BE2C (cell line): ENCODE data around the gene MED15.
"Not testable (repeated sequence)": the region's sequence is repeated elsewhere in the genome, so short reads cannot be mapped to it uniquely, and the experiment has no call there.

Experiments
- DNase-seq: peaks from one replicate; pipeline ENCODE4 v3.0.0-alpha.2; 2020
- H3K27me3 ChIP-seq: fragments of 250-450 bp; sonication (Bioruptor Pico); 2 replicates; pipeline ENCODE4 v1.5.1; 2020; ENCODE audit warnings: mild to moderate bottlenecking
- H3K36me3 ChIP-seq: fragments of 250-450 bp; sonication (Bioruptor Pico); 2 replicates; pipeline ENCODE4 v1.5.1; 2020; ENCODE audit warnings: mild to moderate bottlenecking
- H3K4me1 ChIP-seq: fragments of 250-450 bp; sonication (Bioruptor Pico); 2 replicates; pipeline ENCODE4 v1.5.1; 2020
- H3K4me3 ChIP-seq: 2 replicates; pipeline ENCODE4 v1.5.1; 2011; ENCODE audit warnings: low read depth, low read length
- H3K9me3 ChIP-seq: fragments of 250-450 bp; sonication (Bioruptor Pico); 2 replicates; pipeline ENCODE4 v1.5.1; 2020
- CTCF ChIP-seq: IDR thresholded peaks from 2 replicates; pipeline ENCODE4 v1.5.1; 2012; ENCODE audit warnings: mild to moderate bottlenecking, low read depth, low read length

The MED15 gene

DNA sequence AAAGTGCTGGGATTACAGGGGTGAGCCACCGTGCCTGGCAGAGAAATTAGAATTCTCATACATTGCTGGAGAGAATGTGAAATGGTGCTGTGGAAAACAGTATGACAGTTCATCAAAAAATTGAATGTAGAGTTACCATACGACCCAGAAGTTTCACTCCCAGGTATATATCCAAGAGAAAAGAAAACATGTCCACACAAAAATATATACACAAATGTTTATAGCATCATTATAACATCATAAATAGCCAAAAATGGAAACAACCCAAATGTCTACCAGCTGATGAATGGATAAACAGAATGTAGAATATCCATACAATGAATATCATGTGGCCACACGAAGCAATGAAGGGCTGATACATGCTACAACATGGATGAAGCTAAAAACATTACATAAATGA lies 34.6 kb downstream of the MED15 start:
- no peak for TF ChIP-seq CTCF
- no peak for DNase-seq
- no peaks in the 10 kb centered on the region for H3K9me3 ChIP-seq
- H3K27me3 ChIP-seq, result no peaks in the 10 kb centered on the region
- no peak overlapping the region for H3K4me3 ChIP-seq
- peaks cover 20% of the 10 kb centered on the region for H3K4me1 ChIP-seq
- peaks cover 54% of the 10 kb centered on the region for H3K36me3 ChIP-seq

DNA sequence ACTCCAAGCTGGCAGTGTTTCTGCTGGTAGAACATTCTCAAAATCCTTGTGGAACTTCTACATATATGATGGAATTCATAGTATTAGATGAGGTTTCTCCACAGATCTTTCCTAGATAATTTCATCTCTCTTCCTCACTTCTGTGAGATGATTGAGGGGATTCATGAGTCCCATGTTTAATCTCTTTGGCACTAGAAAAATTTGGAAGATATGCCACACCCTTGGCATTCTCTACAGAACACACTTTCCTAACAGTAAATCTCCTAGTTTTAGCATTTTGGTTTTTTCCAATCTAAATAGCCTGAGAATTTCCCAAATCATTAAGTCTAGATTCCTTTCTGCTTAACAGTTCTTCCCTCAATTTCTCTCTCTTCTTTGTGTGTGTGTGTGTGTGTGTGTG lies 35.3 kb downstream of the MED15 start:
- Histone ChIP-seq H3K27me3 (no peaks in the 10 kb centered on the region), H3K4me1 (peaks cover 13% of the 10 kb centered on the region), H3K9me3 (no peaks in the 10 kb centered on the region), H3K36me3 (peaks cover 47% of the 10 kb centered on the region), H3K4me3 (no peak overlapping the region)
- TF ChIP-seq CTCF, result no peak
- DNase-seq, result no peak

DNA sequence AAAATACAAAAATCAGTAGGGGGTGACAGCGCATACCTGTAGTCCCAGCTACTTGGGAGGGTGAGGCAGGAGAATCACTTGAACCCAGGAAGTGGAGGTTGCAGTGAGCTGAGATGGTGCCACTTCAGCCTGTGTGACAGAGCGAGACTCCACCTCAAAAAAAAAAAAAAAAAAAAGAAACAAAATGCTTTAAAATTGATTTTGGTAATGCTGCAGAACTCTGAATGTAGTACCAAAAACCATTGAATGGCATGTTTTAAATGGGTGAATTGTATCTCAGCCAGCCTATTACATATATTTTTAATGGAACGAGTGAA lies 37.9 kb downstream of the MED15 start:
- H3K27me3 ChIP-seq, DNase-seq, H3K4me3 ChIP-seq, H3K9me3 ChIP-seq: not testable (repeated sequence)
- peaks cover 23% of the 10 kb centered on the region for H3K36me3 ChIP-seq
- H3K4me1 ChIP-seq, result peaks cover 23% of the 10 kb centered on the region

DNA sequence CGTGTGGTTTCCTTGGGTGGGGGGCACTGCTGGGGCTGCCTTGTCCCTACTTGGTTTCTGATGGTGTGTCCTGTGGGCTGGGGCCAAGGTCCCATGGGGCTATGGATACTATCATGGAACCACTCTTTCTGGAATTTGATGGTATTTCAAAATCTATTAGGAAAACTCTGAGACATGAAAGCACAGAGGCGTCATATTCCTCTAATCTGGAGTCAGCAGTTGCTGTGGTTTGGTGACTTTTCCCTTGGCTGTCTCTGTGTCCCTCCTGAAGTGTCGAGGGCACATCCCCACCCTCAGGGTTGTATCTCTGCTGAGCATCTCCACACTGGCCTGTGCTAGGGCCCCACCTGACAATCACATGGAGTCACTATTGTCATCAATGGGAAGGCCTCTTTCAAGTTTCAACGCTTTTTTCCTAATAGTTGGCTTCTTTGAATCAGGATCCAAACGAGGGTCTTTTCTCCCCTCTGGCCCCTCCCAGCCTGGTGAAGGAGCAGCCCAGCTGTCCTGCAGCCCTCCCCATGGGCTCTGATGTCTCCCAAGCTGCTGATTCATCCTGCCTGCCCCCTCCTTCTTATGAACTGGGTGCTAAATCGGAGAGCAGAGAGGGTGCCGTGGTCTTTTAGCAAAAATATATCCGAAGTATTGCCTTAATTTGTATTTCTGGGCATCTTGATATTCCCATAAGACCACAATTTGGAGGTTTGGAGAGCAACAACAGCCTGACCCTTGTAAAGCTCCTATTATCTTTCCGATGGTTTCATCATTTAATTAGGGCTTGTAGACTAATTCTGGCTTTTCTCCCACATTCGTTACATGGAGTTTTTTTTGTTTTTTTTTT lies 38.5 kb downstream of the MED15 start:
- Histone ChIP-seq H3K27me3 (no peaks in the 10 kb centered on the region), H3K9me3 (no peaks in the 10 kb centered on the region), H3K4me1 (peaks cover 29% of the 10 kb centered on the region), H3K4me3 (no peak overlapping the region), H3K36me3 (peaks cover 18% of the 10 kb centered on the region)
- no peak for TF ChIP-seq CTCF
- no peak for DNase-seq

DNA sequence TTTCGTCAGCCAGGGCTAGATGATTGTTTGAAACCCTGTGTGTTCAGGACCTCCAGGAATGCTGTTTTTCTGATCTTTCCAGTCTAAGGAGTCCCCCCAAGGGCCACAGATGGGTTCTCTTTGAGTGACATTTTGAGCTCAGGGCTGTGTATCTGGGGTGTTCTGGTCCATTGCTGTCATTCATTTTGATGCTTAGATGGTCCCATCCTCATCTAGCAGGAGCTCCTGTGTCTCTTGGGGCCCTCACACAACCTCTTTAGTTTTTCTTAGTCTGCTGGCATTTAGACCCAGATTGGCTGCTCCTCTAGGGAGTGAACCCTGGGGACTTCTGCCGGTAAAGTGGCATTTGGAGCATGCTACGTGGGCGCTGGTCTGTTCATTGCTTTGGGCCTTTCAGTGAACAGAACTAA lies 39.1 kb downstream of the MED15 start:
- DNase-seq, result no peak
- Histone ChIP-seq H3K4me1 (peaks cover 36% of the 10 kb centered on the region), H3K4me3 (no peak overlapping the region), H3K36me3 (peaks cover 21% of the 10 kb centered on the region), H3K9me3 (no peaks in the 10 kb centered on the region), H3K27me3 (no peaks in the 10 kb centered on the region)
- TF ChIP-seq CTCF, result no peak

- no peak for TF ChIP-seq CTCF
- Histone ChIP-seq H3K9me3 (no peaks in the 10 kb centered on the region), H3K27me3 (no peaks in the 10 kb centered on the region), H3K4me3 (no peak overlapping the region), H3K4me1 (peaks cover 40% of the 10 kb centered on the region), H3K36me3 (peaks cover 24% of the 10 kb centered on the region)
- no peak for DNase-seq
These were observed 39.6 kb downstream of the MED15 start for GRCh38 chr22:20547029-20547428.
